ENCODE results near the gene BIRC5.

- TF ChIP-seq, protein P1, sequence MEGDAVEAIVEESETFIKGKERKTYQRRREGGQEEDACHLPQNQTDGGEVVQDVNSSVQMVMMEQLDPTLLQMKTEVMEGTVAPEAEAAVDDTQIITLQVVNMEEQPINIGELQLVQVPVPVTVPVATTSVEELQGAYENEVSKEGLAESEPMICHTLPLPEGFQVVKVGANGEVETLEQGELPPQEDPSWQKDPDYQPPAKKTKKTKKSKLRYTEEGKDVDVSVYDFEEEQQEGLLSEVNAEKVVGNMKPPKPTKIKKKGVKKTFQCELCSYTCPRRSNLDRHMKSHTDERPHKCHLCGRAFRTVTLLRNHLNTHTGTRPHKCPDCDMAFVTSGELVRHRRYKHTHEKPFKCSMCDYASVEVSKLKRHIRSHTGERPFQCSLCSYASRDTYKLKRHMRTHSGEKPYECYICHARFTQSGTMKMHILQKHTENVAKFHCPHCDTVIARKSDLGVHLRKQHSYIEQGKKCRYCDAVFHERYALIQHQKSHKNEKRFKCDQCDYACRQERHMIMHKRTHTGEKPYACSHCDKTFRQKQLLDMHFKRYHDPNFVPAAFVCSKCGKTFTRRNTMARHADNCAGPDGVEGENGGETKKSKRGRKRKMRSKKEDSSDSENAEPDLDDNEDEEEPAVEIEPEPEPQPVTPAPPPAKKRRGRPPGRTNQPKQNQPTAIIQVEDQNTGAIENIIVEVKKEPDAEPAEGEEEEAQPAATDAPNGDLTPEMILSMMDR (IDR thresholded peaks at IDR 0.05 in 4 of 5, conservative IDR thresholded peaks at IDR 0.05 in 1 of 5), result no peak
- no peak for TF ChIP-seq POLR2A (IDR thresholded peaks at IDR 0.05)
Measured at GRCh38 chr17:78164748-78165607, 49.1 kb upstream of the BIRC5 start.

Measured in gastrocnemius medialis (tissue), 4 donors.